GM19240 (cell line): Measurements from ENCODE around the gene NEO1.
"Not testable (repeated sequence)": the region's sequence is repeated elsewhere in the genome, so short reads cannot be mapped to it uniquely, and the experiment has no call there.

Experiments used
- DNase-seq: peaks from one replicate; pipeline ENCODE4 v3.0.0; 2011; ENCODE audit warnings: low spot score; ENCODE audit not compliant: insufficient read length

Gene NEO1

GRCh38 chr15:73258271-73259108 lies 206.2 kb downstream of the NEO1 start:
- DNase-seq: peak; percentile 10

- DNase-seq: no peak
Measured at GRCh38 chr15:73264881-73265280, 212.6 kb downstream of the NEO1 start.

GRCh38 chr15:73265536-73266153 lies 213.4 kb downstream of the NEO1 start:
- peak; percentile 15 for DNase-seq

GRCh38 chr15:73268457-73268856 lies 216.2 kb downstream of the NEO1 start:
- DNase-seq: no peak

GRCh38 chr15:73270366-73271097 lies 218.3 kb downstream of the NEO1 start:
- no peak for DNase-seq

GRCh38 chr15:73273181-73274002 lies 221.1 kb downstream of the NEO1 start:
- DNase-seq: peak; percentile 43

- DNase-seq: no peak
Measured at GRCh38 chr15:73275862-73276261, 223.6 kb downstream of the NEO1 start.

GRCh38 chr15:73282567-73283365 lies 230.5 kb downstream of the NEO1 start:
- no peak for DNase-seq

- DNase-seq: no peak
Measured at GRCh38 chr15:73283366-73283962, 231.2 kb downstream of the NEO1 start.

- no peak for DNase-seq
Measured at GRCh38 chr15:73284090-73284716, 231.9 kb downstream of the NEO1 start.

GRCh38 chr15:73286311-73286710 lies 234.0 kb downstream of the NEO1 start:
- DNase-seq: no peak

- DNase-seq: no peak
Measured at GRCh38 chr15:73287019-73287418, 234.8 kb downstream of the NEO1 start.

- no peak for DNase-seq
Measured at GRCh38 chr15:73291441-73291840, 239.2 kb downstream of the NEO1 start.

GRCh38 chr15:73293773-73294172 lies 241.5 kb downstream of the NEO1 start:
- DNase-seq: no peak

- DNase-seq: no peak
Measured at GRCh38 chr15:73295630-73296286, 243.5 kb downstream of the NEO1 start.

GRCh38 chr15:73296609-73297353 lies 244.5 kb downstream of the NEO1 start:
- no peak for DNase-seq

GRCh38 chr15:73298522-73299245 lies 246.4 kb downstream of the NEO1 start:
- DNase-seq: no peak

- not testable (repeated sequence) for DNase-seq
Measured at GRCh38 chr15:73300286-73300685, 248.0 kb downstream of the NEO1 start.
